ENCODE measurements around the gene TAF13.

The TAF13 gene

DNA sequence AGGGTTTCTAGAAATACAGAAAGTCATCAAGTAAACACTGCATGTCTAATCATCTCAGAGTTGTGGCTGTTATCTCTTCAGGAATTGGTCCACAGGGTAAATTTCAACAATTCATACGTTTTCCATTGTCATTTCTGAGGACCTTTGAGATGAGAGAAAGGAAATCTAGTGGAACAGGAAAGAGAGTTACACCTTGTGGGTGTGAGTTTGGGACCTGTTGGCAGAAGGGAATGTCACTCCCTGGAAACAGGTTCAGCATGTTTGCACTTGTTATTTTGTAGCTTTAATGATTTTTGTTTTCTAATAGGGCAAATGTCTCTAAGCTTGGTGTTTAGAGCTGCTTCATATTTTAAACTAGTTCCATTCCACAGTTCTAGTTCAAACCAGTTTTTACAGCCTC lies 20.3 kb upstream of the TAF13 start:
- H3K27ac ChIP-seq: no peak overlapping the region
- peaks cover 28 to 52% (median 40%) of the 10 kb centered on the region in 11 experiments for H3K36me3 ChIP-seq
- H3K4me1 ChIP-seq: peaks cover 18 to 40% (median 23%) of the 10 kb centered on the region in 10 experiments
- H3K4me2 ChIP-seq: peak overlapping the region in 3 of 11 experiments; percentile 20 to 67 (median 62); a peak in 4 of 22 replicates
- no peaks in the 10 kb centered on the region for H3K27me3 ChIP-seq
- peaks cover 0 to 15% (median 4%) of the 10 kb centered on the region in 11 experiments; a peak in 8 of 22 replicates for H4K20me1 ChIP-seq
- H3K9me3 ChIP-seq (replicated peaks in 1 of 11): no peaks in the 10 kb centered on the region
- no peak for TF ChIP-seq Cebpa-rat (IDR thresholded peaks at IDR 0.05)
- H3K4me3 ChIP-seq: no peak overlapping the region
- no peak overlapping the region for H3K9ac ChIP-seq

DNA sequence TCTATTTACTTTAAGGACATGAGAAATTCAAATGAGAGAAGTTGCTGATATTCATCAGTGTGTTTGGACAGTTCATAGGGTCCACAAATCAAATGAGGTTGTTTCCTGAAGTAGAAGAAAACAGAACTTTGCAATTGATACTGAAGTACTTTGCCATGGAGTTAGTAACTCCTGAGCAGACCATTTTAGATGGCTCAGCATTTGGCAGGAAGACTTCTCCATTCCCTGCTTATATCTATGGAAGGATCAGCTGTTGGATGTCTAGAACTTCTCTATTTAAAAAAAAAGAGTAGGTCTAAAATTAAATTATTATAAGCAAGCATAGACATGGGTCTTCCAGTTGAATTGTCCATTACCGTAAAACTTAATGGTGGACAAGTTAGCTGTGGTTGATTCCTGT lies 19.8 kb upstream of the TAF13 start:
- peaks cover 17 to 39% (median 22%) of the 10 kb centered on the region in 10 experiments for H3K4me1 ChIP-seq
- H3K4me2 ChIP-seq: peak overlapping the region in 3 of 11 experiments; percentile 20 to 67 (median 62); a peak in 5 of 22 replicates
- no peak overlapping the region for H3K27ac ChIP-seq
- H3K36me3 ChIP-seq: peaks cover 28 to 52% (median 40%) of the 10 kb centered on the region in 11 experiments
- no peak for TF ChIP-seq Cebpa-rat (IDR thresholded peaks at IDR 0.05)
- H3K27me3 ChIP-seq: no peaks in the 10 kb centered on the region
- no peak overlapping the region for H3K4me3 ChIP-seq
- H3K9me3 ChIP-seq (replicated peaks in 1 of 11): no peaks in the 10 kb centered on the region
- no peak overlapping the region for H3K9ac ChIP-seq
- peaks cover 0 to 10% (median 0%) of the 10 kb centered on the region in 11 experiments; a peak in 4 of 22 replicates for H4K20me1 ChIP-seq

DNA sequence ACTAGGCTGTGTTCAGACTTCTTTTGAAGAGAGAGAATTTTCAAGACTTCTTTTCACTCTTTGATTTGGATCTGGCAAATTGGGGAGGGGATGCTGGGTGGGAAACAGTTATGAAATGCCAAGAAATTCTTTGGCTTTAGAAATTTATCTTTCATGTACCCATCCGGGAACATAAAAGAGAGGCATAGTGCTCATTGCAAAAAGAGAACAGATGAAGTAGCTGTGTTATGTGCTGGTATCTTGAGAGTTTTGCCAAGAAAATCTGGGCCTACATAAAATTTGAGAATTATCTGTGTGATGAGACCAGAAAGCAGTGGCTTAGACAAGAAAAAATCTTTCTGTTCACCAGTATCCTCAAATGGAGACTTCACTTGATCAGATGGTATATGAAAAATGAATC lies 19.1 kb upstream of the TAF13 start:
- H3K4me1 ChIP-seq: peaks cover 22 to 44% (median 27%) of the 10 kb centered on the region in 10 experiments
- H3K4me2 ChIP-seq: no peak overlapping the region
- TF ChIP-seq Cebpa-rat (IDR thresholded peaks at IDR 0.05): no peak
- peaks cover 28 to 52% (median 40%) of the 10 kb centered on the region in 11 experiments for H3K36me3 ChIP-seq
- peaks cover 0 to 3% (median 0%) of the 10 kb centered on the region in 11 experiments; a peak in 3 of 22 replicates for H3K9me3 ChIP-seq (replicated peaks in 1 of 11)
- no peak overlapping the region for H3K4me3 ChIP-seq
- H3K9ac ChIP-seq: no peak overlapping the region
- H3K27ac ChIP-seq: no peak overlapping the region
- no peaks in the 10 kb centered on the region for H3K27me3 ChIP-seq
- H4K20me1 ChIP-seq: peaks cover 0 to 10% (median 0%) of the 10 kb centered on the region in 11 experiments; a peak in 2 of 22 replicates

DNA sequence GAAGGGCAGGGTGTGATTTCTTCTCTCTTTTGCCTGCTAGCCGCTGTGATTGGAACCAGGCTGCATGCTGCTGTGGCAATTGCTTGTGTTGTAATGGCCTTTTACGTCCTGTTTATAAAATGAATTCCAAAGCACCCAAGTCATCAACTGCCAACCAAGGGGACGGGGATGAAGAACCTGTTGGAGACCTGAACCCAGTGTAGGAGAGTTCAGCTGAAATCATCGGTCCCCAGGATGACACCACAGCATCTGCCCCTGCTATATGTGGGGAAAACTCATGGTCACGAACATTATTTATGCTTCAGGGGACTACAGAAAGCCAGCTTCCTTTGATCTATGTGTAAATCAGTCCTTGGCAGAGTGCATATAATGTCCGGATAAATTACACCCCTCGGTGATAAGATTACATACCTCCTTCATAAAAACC lies 18.6 kb upstream of the TAF13 start:
- Histone ChIP-seq H3K4me3 (no peak overlapping the region), H3K27me3 (no peaks in the 10 kb centered on the region), H3K4me2 (no peak overlapping the region), H3K27ac (no peak overlapping the region), H3K36me3 (peaks cover 28 to 52% (median 40%) of the 10 kb centered on the region in 11 experiments), H4K20me1 (peaks cover 0 to 10% (median 0%) of the 10 kb centered on the region in 11 experiments; a peak in 2 of 22 replicates), H3K4me1 (peaks cover 23 to 47% (median 28%) of the 10 kb centered on the region in 10 experiments), H3K9me3 (replicated peaks in 1 of 11) (peaks cover 0 to 8% (median 0%) of the 10 kb centered on the region in 11 experiments; a peak in 5 of 22 replicates), H3K9ac (no peak overlapping the region)
- TF ChIP-seq Cebpa-rat (IDR thresholded peaks at IDR 0.05): no peak

DNA sequence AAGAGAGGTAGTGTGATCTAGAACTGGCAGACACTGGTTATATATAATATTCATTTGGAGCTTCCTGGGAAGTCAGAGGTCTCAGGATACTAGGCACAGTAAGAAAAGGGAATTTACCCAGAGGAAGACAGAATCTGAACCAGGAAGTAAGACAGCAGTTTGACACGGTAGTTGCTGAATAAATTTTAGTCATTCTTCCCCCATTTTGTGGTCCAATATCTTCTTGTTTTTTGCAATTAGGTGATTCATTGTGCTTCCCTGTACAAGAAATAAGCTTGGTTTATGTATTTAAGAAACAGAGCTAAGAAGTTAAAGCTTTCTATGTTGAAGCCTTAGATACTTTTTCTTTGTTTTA lies 16.0 kb upstream of the TAF13 start:
- H3K4me2 ChIP-seq: peak overlapping the region; percentile 78 to 99 (median 92)
- H3K27ac ChIP-seq: peak overlapping the region; percentile 70 to 91 (median 83)

DNA sequence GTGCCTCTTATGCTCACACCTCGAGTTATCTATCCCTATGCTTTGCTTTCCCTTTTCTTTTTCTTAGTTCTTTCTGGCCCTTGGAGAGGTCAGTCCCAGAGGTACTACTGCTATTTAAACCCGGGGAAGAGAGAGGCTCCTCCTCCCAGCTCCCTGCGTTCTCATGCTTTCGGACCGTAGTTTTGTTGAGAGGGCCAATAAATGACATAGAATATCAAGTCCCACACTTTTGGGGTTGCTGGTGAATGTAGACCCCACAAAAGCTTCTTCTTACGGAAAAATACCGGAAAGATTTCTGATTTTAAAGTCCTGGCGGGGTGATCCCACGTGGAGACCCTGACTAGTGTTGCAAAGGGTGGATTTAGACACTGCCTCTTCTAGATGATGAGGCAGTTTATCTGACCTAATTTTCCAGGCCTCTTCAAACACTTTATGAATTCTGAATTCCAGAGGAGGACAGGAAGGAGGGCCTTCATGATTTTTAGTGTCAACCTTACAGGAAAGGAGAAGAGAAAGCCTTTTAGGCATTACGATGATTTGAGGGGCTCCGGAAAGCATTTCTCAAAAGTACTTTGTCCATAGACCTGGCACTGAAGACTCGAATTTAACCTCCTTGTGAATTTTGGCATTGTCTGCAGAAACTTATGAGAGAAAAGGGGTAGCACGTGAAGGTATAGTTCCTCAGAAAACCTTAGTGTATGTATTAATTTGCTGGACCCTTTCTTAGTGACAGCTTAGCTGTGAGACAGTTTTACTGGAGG lies 15.5 kb upstream of the TAF13 start:
- peaks cover 20 to 39% (median 26%) of the 10 kb centered on the region in 10 experiments for H3K4me1 ChIP-seq
- no peak for TF ChIP-seq Cebpa-rat (IDR thresholded peaks at IDR 0.05)
- peak overlapping the region; percentile 76 to 91 (median 85) for H3K9ac ChIP-seq
- H3K36me3 ChIP-seq: peaks cover 25 to 38% (median 34%) of the 10 kb centered on the region in 11 experiments
- H3K9me3 ChIP-seq (replicated peaks in 1 of 11): peaks cover 0 to 10% (median 0%) of the 10 kb centered on the region in 11 experiments; a peak in 5 of 22 replicates
- H3K4me2 ChIP-seq: peak overlapping the region; percentile 78 to 99 (median 92)
- H3K27ac ChIP-seq: peak overlapping the region; percentile 70 to 91 (median 83)
- H3K27me3 ChIP-seq: no peaks in the 10 kb centered on the region
- peak overlapping the region; percentile 62 to 82 (median 75) for H3K4me3 ChIP-seq
- H4K20me1 ChIP-seq: peaks cover 0 to 9% (median 0%) of the 10 kb centered on the region in 11 experiments; a peak in 2 of 22 replicates

More for the DNA sequence above, 16.0 kb upstream of the TAF13 start:
- H3K9ac ChIP-seq: peak overlapping the region; percentile 76 to 91 (median 85)
- TF ChIP-seq Cebpa-rat (IDR thresholded peaks at IDR 0.05): no peak
- peaks cover 0 to 10% (median 0%) of the 10 kb centered on the region in 11 experiments; a peak in 5 of 22 replicates for H3K9me3 ChIP-seq (replicated peaks in 1 of 11)
- H3K36me3 ChIP-seq: peaks cover 28 to 44% (median 39%) of the 10 kb centered on the region in 11 experiments
- H3K4me1 ChIP-seq: peaks cover 20 to 45% (median 25%) of the 10 kb centered on the region in 10 experiments
- H3K27me3 ChIP-seq: no peaks in the 10 kb centered on the region
- H4K20me1 ChIP-seq: peaks cover 0 to 10% (median 0%) of the 10 kb centered on the region in 11 experiments; a peak in 2 of 22 replicates
- peak overlapping the region; percentile 62 to 82 (median 75) for H3K4me3 ChIP-seq

DNA sequence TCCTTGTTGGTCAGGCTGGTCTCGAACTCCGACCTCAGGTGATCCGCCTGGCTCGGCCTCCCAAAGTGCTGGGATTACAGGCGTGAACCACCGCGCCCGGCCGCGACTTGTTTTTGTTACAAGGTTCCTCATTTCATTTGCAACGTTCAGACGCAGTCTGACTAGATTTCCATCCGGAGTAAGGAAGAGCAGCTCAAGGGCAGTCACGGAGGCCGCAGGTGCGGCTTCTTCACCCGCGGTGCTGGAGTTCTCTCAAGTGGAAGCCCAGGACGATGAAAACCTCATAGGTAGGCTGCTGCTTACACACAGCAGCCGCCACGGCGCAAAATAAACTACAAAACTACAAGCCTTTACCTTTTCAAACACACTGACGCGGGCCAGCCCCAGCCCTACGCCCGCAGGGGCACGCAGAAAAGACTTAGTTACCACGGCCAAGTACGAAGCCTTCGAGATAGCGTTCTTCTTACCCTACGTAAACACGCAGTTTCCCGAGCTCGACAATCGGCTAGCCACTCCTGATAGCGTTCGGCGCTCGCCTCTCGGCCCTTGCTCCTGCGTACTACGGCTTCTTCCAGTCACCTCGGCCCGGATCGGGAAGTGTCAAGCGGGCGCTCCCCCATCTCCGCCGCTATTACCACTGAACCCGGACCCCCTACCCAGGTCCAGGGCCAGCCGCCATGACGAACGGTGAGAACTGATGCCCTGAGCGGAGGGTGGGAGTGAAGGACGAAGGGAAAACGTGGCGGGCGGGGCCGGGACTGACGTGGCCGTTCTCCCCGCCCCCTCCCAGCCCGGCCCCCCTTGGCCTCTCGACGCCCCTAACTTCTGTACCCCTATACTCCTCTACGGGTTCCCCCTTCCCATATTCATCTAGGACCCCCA lies 14.6 kb upstream of the TAF13 start, which contains the start of gene TMEM167B:
TMEM167B (plus strand) TSS at position 569 of the 882 bp plus-strand sequence; CDS start at position 678, 109 bp downstream.
- Histone ChIP-seq H3K4me3 (peak within 1 kb of the TSS; percentile 62 to 82 (median 75)), H3K36me3 (peaks cover 23 to 30% (median 26%) of the 10 kb centered on the region in 11 experiments), H3K4me2 (peak within 1 kb of the TSS; percentile 87 to 99 (median 92)), H3K9ac (peak within 1 kb of the TSS; percentile 76 to 91 (median 85)), H4K20me1 (0 out of 22 replicates have a peak, but pooled peaks cover 0 to under 1% (median 0%) of the 10 kb centered on the region in 11 experiments), H3K27ac (peak within 1 kb of the TSS; percentile 70 to 91 (median 83)), H3K9me3 (replicated peaks in 1 of 11) (peaks cover 0 to 10% (median 0%) of the 10 kb centered on the region in 11 experiments; a peak in 5 of 22 replicates), H3K27me3 (no peaks in the 10 kb centered on the region), H3K4me1 (peaks cover 20 to 31% (median 25%) of the 10 kb centered on the region in 10 experiments)
- no peak for TF ChIP-seq Cebpa-rat (IDR thresholded peaks at IDR 0.05)
